HG02885 (cell line): ENCODE results near the gene TMEM121.

ENCODE experiments used
- ATAC-seq: cut with Tn5 transposase; IDR thresholded peaks from one replicate; pipeline ENCODE4 v1.9.1; 2021; ENCODE audit warnings: mild to moderate bottlenecking; ENCODE audit not compliant: unreplicated experiment, poor library complexity

Gene TMEM121

DNA sequence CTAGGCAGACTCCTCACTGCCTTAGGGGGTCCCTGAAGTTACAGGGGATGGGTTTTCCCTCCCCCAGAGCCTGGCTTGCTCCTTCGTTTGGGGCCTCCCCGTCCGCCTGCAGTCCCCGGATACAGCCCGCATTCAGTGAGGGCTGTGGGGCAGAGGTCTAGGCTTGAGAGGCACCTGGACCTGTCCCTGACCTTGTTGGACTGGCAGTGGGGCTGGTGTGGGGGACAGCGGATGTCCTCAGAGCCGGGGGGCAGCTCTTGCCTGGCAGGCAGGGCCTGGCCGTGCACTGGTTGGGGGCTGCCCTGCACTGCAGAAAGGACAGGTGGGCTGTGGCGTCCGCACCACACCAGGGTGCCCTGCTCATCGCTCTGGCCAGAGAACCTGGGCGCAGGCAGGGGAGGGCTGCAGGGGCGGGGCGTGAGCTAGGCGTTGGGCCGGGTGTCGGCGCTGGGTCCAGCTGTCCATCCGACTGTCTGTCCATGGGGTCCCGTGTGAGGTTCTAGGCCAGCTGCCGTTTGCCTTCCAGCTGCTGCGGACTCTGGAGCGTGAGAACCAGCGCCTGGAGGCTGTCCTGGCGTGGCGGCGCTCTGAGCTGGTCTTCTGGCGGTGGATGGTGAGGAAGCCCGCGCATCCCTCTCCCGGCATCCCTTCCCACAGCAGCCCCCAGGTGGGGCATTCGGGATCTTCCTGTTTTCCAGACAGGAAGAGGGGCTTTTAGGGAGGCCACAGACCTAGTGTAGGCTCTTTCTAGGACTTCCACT lies 29.4 kb upstream of the TMEM121 start:
- no peak for ATAC-seq

DNA sequence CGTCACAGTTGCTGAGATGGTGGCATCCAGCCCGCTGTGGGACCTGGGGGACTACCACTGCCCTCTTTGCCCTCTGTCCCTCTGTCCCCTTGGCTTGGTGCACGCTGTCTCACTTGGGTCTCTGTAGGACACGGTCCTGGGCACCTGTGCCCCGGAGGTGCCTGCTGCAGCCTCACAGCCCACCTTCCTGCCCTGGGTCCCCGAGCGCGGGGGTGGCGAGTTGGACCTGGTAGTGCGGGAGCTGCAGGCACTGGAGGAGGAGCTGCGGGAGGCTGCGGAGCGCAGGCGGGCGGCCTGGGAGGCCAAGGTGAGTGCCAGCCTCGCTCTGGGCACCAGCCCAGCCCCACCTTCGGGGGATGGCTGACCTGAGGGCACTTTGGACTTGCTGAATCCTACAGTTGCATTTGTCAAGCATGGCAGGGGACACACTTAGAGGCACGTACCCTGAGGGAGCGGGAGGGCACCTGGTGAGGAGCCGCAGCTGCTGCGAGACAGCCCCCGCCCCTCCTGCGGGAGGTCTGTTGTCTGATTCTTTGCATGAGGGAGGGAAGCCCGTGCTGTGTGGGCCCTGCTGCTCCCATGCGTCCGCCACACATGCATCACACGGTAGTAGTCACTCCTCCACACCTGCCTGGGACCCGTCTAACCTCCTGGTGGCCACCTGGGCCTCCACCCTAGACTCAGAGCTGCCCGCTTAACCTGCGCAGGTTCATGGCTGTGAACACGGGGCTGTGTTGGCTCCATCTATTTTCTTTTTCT lies 28.5 kb upstream of the TMEM121 start:
- ATAC-seq = no peak

- ATAC-seq = no peak
These were observed 27.7 kb upstream of the TMEM121 start for GRCh38 chr14:105498430-105499255.

DNA sequence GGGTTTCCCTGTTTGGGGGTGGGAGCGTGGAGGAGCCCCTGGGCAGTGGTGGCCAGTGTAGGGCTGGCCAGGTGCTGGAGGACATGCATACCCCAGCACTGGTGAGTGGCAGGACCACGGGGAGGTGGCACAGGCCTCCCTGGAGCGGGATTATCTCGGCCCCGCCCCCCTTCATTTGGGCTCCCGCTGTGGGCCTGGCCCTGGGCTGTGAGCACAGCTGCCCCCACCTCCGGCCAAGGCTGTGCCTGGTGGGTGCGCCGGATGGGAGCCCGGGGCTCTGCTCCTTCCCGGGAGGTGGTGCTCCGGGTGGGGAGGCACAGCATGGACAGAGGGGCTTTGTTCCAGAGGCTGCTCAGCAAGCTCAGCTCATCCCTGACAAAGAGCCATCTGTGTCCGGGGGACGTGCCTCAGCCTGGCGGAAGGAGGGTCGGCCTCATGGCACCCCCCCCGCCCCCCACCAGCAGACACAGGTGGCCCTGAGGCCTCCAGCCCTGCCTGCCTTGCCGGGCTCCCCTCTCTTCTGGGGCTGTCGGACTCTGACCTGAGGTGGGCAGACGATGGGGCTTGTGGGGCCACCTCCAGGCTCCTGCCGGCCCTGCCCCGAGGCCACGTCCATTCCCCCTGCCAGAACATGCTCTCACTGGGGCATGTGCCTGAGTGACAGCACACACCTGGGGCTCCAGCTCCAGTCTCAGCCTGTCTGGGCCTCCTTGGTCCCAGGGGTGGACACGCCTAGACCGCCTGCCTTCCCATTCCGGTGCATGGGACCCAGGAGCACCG lies 26.9 kb upstream of the TMEM121 start:
- ATAC-seq = no peak

- ATAC-seq = no peak
These were observed 26.2 kb upstream of the TMEM121 start for GRCh38 chr14:105500036-105500725.

GRCh38 chr14:105500726-105501101 lies 25.7 kb upstream of the TMEM121 start:
- ATAC-seq = no peak

DNA sequence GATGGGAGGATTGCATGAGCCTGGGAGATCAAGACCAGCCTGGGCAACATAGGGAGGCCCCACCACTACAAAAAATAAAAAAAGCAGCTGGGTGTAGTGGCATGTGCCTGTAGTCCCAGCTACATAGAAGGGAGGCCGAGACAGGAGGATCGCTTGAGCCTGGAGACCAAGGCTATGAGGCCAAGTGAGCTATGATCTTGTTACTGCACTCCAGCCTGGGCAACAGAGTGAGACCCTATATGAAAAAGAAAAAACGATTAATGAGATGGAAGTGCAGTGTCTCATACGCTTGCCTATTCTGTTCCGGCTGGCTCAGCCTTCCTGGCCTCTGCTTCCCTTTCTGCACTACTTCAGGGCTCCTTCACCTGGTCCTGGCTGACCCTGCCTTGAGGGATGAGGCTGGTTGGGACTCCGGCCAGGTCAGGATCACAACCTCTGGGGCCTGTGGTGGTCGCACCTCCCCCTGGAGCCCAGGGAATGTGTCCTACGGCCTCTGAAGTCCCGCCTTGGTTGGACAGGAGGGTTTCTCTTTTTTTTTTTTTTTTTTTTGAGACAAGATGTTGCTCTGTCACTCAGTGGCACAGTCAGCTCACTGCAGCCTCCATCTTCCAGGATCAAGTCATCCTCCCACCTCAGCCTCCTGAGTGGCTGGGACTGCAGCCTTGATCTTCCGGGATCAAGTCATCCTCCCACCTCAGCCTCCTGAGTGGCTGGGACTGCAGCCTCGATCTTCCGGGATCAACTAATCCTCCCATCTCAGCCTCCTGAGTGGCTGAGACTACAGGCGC lies 24.7 kb upstream of the TMEM121 start:
- ATAC-seq = no peak

- ATAC-seq = no peak
These were observed 23.7 kb upstream of the TMEM121 start for GRCh38 chr14:105502446-105503295.

GRCh38 chr14:105503296-105503640 lies 23.1 kb upstream of the TMEM121 start:
- ATAC-seq = no peak

- ATAC-seq = no peak
These were observed 22.3 kb upstream of the TMEM121 start for GRCh38 chr14:105503935-105504692.

- no peak for ATAC-seq
These were observed 21.3 kb upstream of the TMEM121 start for GRCh38 chr14:105505101-105505500.

DNA sequence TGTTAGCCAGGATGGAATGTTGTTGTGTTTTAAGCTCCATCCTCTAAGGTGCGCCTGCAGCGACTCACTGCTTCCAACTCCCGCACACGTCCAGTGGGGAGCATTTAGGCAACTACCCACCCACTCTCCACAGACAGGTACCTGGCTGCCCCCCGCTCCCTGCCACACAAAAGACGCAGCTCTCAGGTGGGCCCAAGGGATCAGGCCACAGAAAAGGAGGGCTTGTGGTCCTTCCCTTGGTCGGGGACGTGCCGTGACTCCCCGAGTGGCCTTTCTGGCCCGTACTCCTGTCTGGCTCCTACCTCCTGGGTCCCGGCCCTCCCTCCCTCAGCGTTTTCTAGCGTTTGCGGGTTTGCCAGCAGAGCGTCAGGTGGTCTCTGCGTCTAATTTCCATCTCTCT lies 19.1 kb upstream of the TMEM121 start:
- ATAC-seq = no peak

- no peak for ATAC-seq
These were observed 18.3 kb upstream of the TMEM121 start for GRCh38 chr14:105508069-105508468.

- ATAC-seq = no peak
These were observed 17.8 kb upstream of the TMEM121 start for GRCh38 chr14:105508601-105509000.

DNA sequence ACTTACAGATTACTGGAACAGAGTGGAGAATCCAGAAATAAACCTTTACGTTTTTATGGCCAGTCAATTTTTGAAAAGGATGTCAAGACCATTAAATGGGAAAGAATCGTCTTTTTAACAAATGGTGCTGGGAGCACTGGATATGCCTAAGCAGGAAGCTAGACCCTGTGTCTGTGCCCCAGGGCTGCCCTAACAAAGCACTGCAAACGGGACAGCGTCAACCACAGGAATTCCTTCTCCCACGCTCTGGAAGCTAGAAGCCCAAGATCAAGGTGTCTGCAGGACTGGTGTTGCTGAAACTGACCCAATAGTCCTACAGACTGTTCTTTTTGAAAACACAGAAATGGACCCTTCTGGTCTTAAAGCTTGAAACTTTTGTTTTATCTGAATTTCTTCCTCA lies 9.3 kb upstream of the TMEM121 start:
- no peak for ATAC-seq

DNA sequence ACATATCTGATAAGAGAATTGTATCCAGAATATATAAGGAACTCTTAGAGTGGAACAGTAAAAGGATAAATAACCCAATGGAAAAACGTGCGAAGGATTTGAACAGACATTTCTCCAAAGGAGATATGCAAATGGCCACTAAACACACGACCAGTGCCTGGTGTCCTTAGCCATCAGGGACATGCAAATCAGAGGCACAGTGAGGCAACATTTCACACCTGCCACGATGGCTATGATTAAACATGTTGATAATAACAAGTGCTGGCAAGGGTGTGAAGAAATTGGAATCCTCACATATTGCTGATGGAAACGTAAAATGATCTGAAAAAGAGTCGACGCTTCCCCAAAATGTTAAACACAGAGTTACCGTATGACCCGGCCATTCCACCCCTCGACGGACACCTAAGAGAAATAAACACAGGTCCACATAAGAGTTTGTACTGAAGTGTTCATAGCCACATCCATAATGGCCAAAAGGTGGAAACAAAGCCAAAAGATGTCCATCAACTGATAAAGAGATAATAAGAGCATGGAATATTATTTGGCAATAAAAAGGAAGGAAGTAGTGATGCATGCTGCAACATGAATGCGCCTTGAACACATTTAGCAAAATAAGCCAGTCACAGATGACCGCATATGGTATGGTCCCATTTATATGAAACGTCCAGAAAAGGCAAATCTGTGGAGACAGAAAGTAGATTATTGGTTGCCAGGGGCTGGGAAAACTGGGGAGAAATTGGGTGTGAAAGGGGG lies 6.3 kb upstream of the TMEM121 start:
- no peak for ATAC-seq

- no peak for ATAC-seq
These were observed 1.1 kb upstream of the TMEM121 start for GRCh38 chr14:105525326-105525725.
